HUES6 (cell line): ENCODE measurements around the gene AP2A2.
"Not testable (repeated sequence)": the region's sequence is repeated elsewhere in the genome, so short reads cannot be mapped to it uniquely, and the experiment has no call there.

Experiments used
- H3K27ac ChIP-seq: 2 replicates; pipeline ENCODE4 v1.7.0; 2013; ENCODE audit warnings: low read depth, mild to moderate bottlenecking, low read length, inconsistent platforms
- H3K27me3 ChIP-seq: 2 replicates; pipeline ENCODE4 v1.6.1; 2013; ENCODE audit warnings: low read length; ENCODE audit not compliant: control insufficient read depth, insufficient read depth
- H3K36me3 ChIP-seq: 2 replicates; pipeline ENCODE4 v1.6.1; 2013; ENCODE audit warnings: low read length; ENCODE audit not compliant: control insufficient read depth, insufficient read depth
- H3K4me1 ChIP-seq: 2 replicates; pipeline ENCODE4 v1.6.1; 2013; ENCODE audit warnings: low read length; ENCODE audit not compliant: control insufficient read depth, insufficient read depth
- H3K4me3 ChIP-seq: 2 replicates; pipeline ENCODE4 v1.5.1; 2013; ENCODE audit warnings: low read depth, low read length
- H3K9ac ChIP-seq: one replicate; pipeline ENCODE4 v1.6.1; 2013; ENCODE audit warnings: mild to moderate bottlenecking, low read length
- H3K9me3 ChIP-seq: 2 replicates; pipeline ENCODE4 v1.6.1; 2013; ENCODE audit warnings: low read depth, low read length; ENCODE audit not compliant: control insufficient read depth, insufficient read depth

The AP2A2 gene

DNA sequence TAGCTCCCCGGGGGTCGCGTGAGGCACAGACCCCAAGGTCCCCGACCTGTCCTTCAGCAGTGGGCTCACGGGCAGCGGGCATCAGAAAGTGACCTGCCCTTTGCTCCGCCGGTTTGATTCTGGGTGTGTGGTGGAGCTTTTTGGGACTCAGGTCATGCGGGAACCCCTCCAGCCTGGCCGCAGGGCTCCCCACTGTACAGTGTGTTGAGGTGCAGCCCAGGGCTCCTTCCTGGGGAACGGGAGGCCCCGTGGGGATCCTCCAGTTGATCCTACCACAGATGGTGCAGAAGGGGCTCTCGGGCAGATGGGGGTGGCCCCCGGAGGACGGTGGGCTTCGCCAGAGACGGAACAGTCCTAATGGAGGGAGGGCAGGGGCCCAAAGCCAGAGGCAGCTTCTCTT is 86.6 kb downstream of the AP2A2 start:
- H3K27ac ChIP-seq, result no peak overlapping the region
- peaks cover 9% of the 10 kb centered on the region for H3K9me3 ChIP-seq
- H3K27me3 ChIP-seq, result no peaks in the 10 kb centered on the region
- H3K9ac ChIP-seq, result no peak overlapping the region
- peaks cover 48% of the 10 kb centered on the region for H3K36me3 ChIP-seq
- no peak overlapping the region for H3K4me3 ChIP-seq
- H3K4me1 ChIP-seq, result no peaks in the 10 kb centered on the region

- H3K36me3 ChIP-seq, result peaks cover 41% of the 10 kb centered on the region
- H3K4me1 ChIP-seq, result no peaks in the 10 kb centered on the region
- H3K4me3 ChIP-seq, result no peak overlapping the region
Measured at GRCh38 chr11:1012740-1013630, 87.3 kb downstream of the AP2A2 start.

GRCh38 chr11:1013631-1013935 is 87.9 kb downstream of the AP2A2 start:
- no peaks in the 10 kb centered on the region for H3K27me3 ChIP-seq

More at GRCh38 chr11:1012740-1013630, 87.3 kb downstream of the AP2A2 start:
- H3K27me3 ChIP-seq, result no peaks in the 10 kb centered on the region
- H3K9me3 ChIP-seq, result peaks cover 16% of the 10 kb centered on the region
- no peak overlapping the region for H3K27ac ChIP-seq
- no peak overlapping the region for H3K9ac ChIP-seq

GRCh38 chr11:1014276-1014675 is 88.6 kb downstream of the AP2A2 start:
- no peak overlapping the region for H3K27ac ChIP-seq
- no peaks in the 10 kb centered on the region for H3K27me3 ChIP-seq
- H3K9ac ChIP-seq, result no peak overlapping the region
- H3K4me1 ChIP-seq, result no peaks in the 10 kb centered on the region
- peaks cover 17% of the 10 kb centered on the region for H3K9me3 ChIP-seq
- peaks cover 29% of the 10 kb centered on the region for H3K36me3 ChIP-seq
- H3K4me3 ChIP-seq, result no peak overlapping the region

More at GRCh38 chr11:1013631-1013935, 87.9 kb downstream of the AP2A2 start:
- Histone ChIP-seq H3K36me3 (peaks cover 36% of the 10 kb centered on the region), H3K4me1 (no peaks in the 10 kb centered on the region), H3K27ac (no peak overlapping the region), H3K4me3 (no peak overlapping the region), H3K9me3 (peaks cover 17% of the 10 kb centered on the region), H3K9ac (no peak overlapping the region)

GRCh38 chr11:1015064-1015463 is 89.4 kb downstream of the AP2A2 start:
- Histone ChIP-seq H3K9me3 (peaks cover 17% of the 10 kb centered on the region), H3K4me1 (no peaks in the 10 kb centered on the region), H3K27ac (no peak overlapping the region), H3K9ac (no peak overlapping the region), H3K27me3 (no peaks in the 10 kb centered on the region), H3K36me3 (peaks cover 22% of the 10 kb centered on the region), H3K4me3 (no peak overlapping the region)

DNA sequence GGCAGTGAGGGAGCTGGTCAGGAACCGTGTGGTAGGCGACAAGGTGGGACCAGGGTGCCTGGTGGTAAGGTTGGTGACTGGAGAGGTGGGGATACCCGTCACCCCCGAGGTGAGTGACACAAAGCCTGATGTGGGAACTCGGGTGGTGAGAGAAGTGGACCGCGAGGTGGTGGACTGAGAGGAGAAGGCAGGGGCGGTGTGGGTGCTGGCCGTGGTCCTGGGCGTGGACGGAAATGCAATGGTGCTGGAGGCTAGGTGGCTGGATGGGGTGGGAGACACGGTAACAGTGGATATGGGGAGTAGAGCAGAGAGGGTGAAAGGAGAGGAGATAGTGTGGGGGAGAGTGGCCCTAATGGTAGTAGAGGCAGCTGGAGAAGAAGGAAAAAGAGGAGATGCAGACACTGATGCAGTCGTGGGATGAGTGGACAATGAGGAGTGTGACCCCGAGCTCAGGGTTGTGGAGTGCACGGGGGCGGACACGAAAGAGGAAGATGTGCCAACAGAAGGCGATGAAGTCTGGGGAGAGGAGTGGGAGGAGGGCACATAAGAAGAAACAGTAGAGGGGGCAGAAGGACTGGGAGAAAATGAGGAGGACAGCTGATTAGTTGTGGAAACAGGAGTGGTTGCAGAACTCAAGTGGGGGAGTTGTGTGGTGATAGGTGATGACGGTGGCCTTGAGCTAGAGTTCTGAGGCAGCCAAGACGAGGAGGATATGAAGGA is 90.3 kb downstream of the AP2A2 start:
- no peak overlapping the region for H3K27ac ChIP-seq
- no peaks in the 10 kb centered on the region for H3K27me3 ChIP-seq
- H3K9ac ChIP-seq, result no peak overlapping the region
- H3K4me3 ChIP-seq, result no peak overlapping the region
- peaks cover 13% of the 10 kb centered on the region for H3K36me3 ChIP-seq
- H3K9me3 ChIP-seq, result peaks cover 17% of the 10 kb centered on the region
- H3K4me1 ChIP-seq, result no peaks in the 10 kb centered on the region

GRCh38 chr11:1016610-1017126 is 91.0 kb downstream of the AP2A2 start:
- H3K27me3 ChIP-seq, H3K27ac ChIP-seq, H3K9ac ChIP-seq, H3K4me1 ChIP-seq, H3K4me3 ChIP-seq, H3K36me3 ChIP-seq: not testable (repeated sequence)
- H3K9me3 ChIP-seq, result peaks cover 17% of the 10 kb centered on the region

DNA sequence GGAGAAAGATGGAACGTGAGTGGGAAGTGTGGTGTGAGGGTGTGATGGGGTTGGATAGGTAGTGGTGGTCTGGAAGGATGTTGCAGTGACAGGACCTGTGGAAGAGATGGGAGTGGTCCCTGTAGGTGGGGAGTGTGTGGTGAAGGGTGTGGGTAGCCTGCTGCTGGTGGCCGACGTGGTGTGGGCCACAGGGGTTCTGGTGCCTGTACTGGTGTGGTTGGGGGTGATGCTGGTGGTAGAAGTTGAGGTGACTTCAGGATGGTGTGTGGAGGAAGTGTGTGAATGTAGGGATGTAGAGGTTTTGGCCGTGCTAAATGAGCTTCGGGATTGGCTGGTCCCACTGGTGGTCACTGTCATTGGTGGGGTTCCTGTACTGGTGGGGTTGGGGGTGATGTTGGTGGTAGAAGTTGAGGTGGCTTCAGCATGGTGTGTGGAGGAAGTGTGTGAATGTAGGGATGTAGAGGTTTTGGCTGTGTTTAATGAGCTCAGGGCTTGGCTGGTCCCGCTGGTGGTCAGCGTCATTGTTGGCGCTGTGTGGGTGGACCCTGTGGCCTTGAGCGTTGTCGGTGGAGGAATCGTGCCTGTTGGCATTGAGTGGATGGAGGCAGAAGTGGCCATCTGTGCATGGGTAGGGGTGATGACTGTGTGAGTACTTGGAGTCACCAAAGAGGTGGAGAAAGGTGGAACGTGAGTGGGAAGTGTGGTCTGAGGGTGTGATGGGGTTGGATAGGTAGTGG is 91.8 kb downstream of the AP2A2 start:
- H3K4me1 ChIP-seq, result no peaks in the 10 kb centered on the region
- no peak overlapping the region for H3K27ac ChIP-seq
- no peaks in the 10 kb centered on the region for H3K36me3 ChIP-seq
- no peak overlapping the region for H3K4me3 ChIP-seq
- no peaks in the 10 kb centered on the region for H3K27me3 ChIP-seq
- no peak overlapping the region for H3K9ac ChIP-seq
- H3K9me3 ChIP-seq, result peaks cover 17% of the 10 kb centered on the region

DNA sequence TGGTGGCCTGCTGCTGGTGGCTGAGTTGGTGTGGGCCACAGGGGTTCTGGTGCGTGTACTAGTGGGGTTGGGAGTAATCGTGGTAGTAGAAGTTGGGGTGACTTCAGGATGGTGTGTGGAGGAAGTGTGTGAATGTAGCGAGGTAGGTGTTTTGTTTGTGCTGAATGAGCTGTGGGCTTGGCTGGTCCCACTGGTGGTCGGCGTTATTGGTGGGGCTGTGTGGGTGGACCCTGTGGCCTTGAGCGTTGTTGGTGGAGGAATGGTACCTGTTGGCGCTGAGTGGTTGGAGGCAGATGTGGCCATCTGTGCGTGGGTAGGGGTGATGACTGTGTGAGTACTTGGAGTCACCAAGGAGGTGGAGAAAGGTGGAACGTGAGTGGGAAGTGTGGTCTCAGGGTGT is 92.4 kb downstream of the AP2A2 start:
- Histone ChIP-seq H3K4me3 (no peak overlapping the region), H3K27me3 (no peaks in the 10 kb centered on the region), H3K4me1 (no peaks in the 10 kb centered on the region), H3K9me3 (peaks cover 17% of the 10 kb centered on the region), H3K27ac (no peak overlapping the region), H3K9ac (no peak overlapping the region), H3K36me3 (no peaks in the 10 kb centered on the region)

DNA sequence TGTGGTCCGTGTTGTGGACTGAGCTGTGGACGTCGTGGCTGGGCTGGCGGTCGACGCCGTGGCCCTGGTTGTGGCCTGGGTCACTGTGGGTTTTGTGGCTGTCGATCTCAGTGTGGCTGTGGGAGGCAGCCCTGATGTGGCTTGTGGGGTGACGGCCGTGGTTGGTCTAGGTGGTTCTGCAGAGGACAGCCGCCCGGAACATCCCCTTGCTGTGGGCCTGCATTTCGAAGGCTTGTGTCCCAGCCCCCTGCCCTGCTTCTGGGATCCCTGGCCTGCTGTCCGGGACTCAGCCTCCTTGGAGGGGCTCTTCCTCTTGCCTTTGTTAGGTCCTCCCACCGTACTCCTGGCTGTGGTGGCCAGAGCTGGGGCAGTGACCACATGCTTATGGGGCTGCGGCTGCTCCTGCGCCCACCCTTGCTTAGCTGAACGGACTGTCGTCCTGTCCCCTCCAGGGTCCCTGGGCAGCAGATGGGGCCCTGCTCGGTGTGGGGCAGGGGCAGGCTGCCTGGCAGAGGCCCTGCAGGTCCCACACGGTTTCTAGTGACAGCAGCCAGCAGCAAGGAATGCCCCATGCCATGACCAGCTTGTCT is 93.7 kb downstream of the AP2A2 start:
- peaks cover 17% of the 10 kb centered on the region for H3K9me3 ChIP-seq
- no peak overlapping the region for H3K27ac ChIP-seq
- no peak overlapping the region for H3K9ac ChIP-seq
- no peaks in the 10 kb centered on the region for H3K36me3 ChIP-seq
- no peaks in the 10 kb centered on the region for H3K27me3 ChIP-seq
- H3K4me3 ChIP-seq, result no peak overlapping the region
- no peaks in the 10 kb centered on the region for H3K4me1 ChIP-seq
